Measurements from ENCODE around the gene F8. TPM values are rescaled to one million over a fixed set of nuclear protein-coding genes. Genes with fewer than 3 reads are reported as not detected.

Gene F8
- total and polyA plus RNA-seq, 8 donors = 2.5 to 22.0 (median 8.5) TPM

DNA sequence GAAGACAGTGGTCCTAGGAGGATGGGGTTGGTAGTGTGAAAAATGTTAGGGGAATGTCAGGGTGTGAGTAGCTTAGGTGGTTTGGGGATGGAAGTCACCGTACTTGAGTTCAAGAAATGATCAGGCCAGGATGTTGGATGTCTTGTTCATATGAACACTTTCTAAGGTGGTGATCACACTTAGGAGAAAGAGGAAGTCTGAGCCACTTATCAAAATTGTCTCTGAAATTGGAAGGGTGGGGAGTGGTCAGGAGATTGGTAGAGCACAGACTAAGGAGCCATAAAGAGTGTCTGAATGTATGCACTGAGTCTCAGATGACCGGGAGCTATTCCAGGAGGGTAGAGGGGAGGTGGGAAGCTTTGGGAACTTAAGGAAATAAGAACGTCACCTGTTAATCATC lies 31.1 kb upstream of the F8 start:
- Histone ChIP-seq H3K4me1 (peaks cover 3 to 22% (median 5%) of the 10 kb centered on the region in 3 donors), H3K27me3 (no peaks in the 10 kb centered on the region), H3K4me3 (no peak overlapping the region), H3K36me3 (no peaks in the 10 kb centered on the region), H3K9me3 (no peaks in the 10 kb centered on the region), H3K27ac (peak overlapping the region in 2 of 4 donors; percentile 58 to 70)
- no peak for FAIRE-seq
- no peak for ATAC-seq
- TF ChIP-seq, protein P1, sequence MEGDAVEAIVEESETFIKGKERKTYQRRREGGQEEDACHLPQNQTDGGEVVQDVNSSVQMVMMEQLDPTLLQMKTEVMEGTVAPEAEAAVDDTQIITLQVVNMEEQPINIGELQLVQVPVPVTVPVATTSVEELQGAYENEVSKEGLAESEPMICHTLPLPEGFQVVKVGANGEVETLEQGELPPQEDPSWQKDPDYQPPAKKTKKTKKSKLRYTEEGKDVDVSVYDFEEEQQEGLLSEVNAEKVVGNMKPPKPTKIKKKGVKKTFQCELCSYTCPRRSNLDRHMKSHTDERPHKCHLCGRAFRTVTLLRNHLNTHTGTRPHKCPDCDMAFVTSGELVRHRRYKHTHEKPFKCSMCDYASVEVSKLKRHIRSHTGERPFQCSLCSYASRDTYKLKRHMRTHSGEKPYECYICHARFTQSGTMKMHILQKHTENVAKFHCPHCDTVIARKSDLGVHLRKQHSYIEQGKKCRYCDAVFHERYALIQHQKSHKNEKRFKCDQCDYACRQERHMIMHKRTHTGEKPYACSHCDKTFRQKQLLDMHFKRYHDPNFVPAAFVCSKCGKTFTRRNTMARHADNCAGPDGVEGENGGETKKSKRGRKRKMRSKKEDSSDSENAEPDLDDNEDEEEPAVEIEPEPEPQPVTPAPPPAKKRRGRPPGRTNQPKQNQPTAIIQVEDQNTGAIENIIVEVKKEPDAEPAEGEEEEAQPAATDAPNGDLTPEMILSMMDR (IDR thresholded peaks at IDR 0.05) = no peak
- WGBS, 2 donors = 57 to 86% methylated on average over 3 of the region's 3 CpGs
- intact Hi-C loops (cut with DNase I) = loop anchor here in 1 of 3 donors (10.0 kb wide), 1 partner anchor 69 kb away; no protein-coding TSS in a partner anchor
- DNase-seq = no peak

- H3K27ac ChIP-seq = peak overlapping the region in 3 of 4 donors; percentile 19 to 70 (median 58)
These were observed 30.4 kb upstream of the F8 start for GRCh38 chrX:155052738-155053498.

DNA sequence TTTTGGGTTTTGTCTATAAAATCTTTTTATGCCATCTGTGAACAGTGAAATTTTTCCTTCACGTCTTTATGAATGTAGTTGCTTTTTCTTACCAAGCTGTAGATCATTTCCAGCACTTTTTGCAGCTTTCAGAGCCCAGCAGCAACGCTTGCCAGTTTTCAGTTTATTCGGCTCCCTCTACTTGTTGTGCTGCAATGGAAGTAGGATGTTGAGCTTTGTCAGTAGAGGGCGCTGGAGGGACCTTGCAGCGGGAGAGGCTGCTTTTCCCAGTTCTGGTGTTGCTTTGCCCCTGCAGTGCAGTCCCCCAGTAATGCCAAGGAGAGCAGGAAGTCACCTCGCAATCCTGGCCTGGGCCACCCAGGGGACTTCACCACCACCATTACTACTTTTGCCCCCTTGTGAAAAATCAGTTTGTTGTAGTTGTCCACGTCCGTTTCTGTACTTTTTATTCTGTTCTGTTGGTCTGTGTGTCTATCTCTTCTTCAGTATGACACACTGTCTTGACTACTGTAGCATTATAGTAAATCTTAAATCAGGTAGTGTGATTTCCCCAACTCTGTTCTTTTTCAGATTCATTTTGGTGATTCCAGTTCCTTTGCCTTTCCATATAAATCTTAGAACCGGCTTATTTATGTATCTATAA lies 26.6 kb upstream of the F8 start:
- peaks cover 5 to 19% (median 7%) of the 10 kb centered on the region in 3 donors for H3K4me1 ChIP-seq
- ATAC-seq (peak; percentile 61 to 86 (median 78)), DNase-seq (peak in 4 of 6 donors; percentile 48 to 75 (median 58)), FAIRE-seq (peak; percentile 9)
- no peaks in the 10 kb centered on the region for H3K27me3 ChIP-seq
- intact Hi-C loops (cut with DNase I) = no loop called here
- 28 to 33% methylated on average over 9 of the region's 9 CpGs for WGBS, 2 donors
- no peak overlapping the region for H3K27ac ChIP-seq
- no peaks in the 10 kb centered on the region for H3K36me3 ChIP-seq
- no peaks in the 10 kb centered on the region for H3K9me3 ChIP-seq
- no peak overlapping the region for H3K4me3 ChIP-seq
- TF ChIP-seq, protein P1 (IDR thresholded peaks at IDR 0.05) = peak; percentile 21 to 46 (median 33)

More at GRCh38 chrX:155052738-155053498, 30.4 kb upstream of the F8 start:
- FAIRE-seq = no peak
- TF ChIP-seq, protein P1 (IDR thresholded peaks at IDR 0.05) = no peak
- H3K4me3 ChIP-seq = no peak overlapping the region
- intact Hi-C loops (cut with DNase I) = loop anchor here in 1 of 3 donors (10.0 kb wide), 1 partner anchor 68 kb away; no protein-coding TSS in a partner anchor
- H3K27me3 ChIP-seq = no peaks in the 10 kb centered on the region
- 27 to 35% methylated on average over 5 of the region's 5 CpGs for WGBS, 2 donors
- peaks cover 5 to 24% (median 7%) of the 10 kb centered on the region in 3 donors for H3K4me1 ChIP-seq
- no peaks in the 10 kb centered on the region for H3K9me3 ChIP-seq
- H3K36me3 ChIP-seq = no peaks in the 10 kb centered on the region
- DNase-seq = no peak
- peak in 3 of 4 donors; percentile 19 to 51 (median 28) for ATAC-seq

DNA sequence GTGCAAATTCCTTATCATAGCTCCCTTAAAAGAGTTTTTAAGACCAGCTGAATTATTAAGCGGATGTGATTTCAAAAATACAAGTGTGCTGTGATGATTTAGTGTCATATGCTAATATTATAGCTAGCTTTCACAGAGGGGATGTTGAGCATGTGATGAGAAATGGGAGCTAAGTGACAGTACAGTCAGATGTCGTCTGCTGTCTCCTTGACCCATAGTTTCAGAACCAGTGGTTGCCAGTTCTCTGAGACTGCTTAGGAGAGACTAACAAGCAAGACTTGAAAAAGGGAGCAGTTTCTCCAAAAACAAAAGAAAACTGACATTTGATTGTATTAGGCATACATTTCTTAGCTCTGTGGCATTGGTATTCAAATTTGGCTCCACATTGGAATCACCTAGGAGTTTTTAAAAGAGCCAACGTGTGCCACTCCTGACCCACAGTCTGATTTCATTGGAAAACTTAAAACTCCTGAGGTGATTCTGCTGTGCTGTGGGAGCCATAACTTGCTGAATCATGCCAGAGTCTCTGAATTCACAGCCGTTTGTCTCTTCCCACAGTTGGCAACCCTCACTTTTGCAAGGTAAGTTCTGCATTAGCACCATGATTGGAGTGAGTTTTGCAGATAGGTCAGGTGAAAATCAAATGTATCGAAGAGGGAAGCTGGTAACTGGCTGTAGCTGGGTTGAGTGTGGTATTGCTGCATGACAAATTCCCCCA lies 24.4 kb upstream of the F8 start:
- H3K36me3 ChIP-seq = no peaks in the 10 kb centered on the region
- peak in 3 of 4 donors; percentile 16 to 26 (median 22) for ATAC-seq
- TF ChIP-seq, protein P1 (IDR thresholded peaks at IDR 0.05) = no peak
- 42 to 53% methylated on average over 5 of the region's 5 CpGs for WGBS, 2 donors
- no peak for FAIRE-seq
- no peaks in the 10 kb centered on the region for H3K9me3 ChIP-seq
- peak overlapping the region in 2 of 4 donors; percentile 14 to 25 for H3K27ac ChIP-seq
- DNase-seq = no peak
- no peak overlapping the region for H3K4me3 ChIP-seq
- intact Hi-C loops (cut with DNase I) = no loop called here
- H3K27me3 ChIP-seq = no peaks in the 10 kb centered on the region
- H3K4me1 ChIP-seq = peaks cover 0 to 8% (median 7%) of the 10 kb centered on the region in 3 donors

Data from pancreas (tissue), 10 donors.